ENCODE data around the gene HAND2. TPM values are rescaled to one million over a fixed set of nuclear protein-coding genes. Genes with fewer than 3 reads are reported as not detected.
A peak's percentile ranks its signal among the peaks of the same experiment; 100 is the strongest.

HAND2 gene
- total and polyA plus RNA-seq, 2 of the 13 experiments (the other 11 are each of a cell fraction or from before 2014, with no cell fraction given) = not detected

DNA sequence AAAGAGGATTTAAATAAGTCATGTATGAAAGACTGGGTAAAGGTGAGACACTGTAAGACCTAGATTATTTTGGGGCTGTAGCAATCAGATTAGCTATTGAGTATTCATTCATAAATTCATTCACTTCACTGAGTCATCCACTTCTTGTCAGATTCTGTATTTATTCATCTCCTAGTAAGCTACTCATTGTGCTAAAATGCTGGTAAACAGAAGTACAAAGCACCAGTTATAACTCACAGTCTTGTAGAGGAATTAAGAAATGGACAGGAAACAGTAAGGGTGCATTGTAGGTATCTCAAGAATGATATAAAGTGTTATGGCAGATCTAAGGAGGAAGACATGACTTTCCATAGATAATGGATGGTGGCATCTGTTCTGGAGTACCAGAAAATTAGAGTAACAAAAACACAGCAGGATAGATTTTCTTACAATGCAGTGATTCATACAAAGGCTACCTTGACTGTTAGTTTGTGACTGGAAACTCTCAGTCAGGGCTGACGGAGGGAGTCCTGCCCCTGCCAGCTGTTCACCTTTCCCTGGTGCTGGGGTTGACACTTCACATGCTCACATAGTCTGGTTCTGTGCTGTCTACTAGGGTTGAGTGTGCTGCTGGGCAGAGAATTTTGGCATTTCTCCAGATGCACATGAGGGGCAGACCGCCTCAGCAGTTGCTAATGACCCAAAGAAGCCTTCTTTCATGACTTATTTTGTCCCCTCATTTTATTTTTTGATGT lies 26.5 kb upstream of the HAND2 start (continued):
- TF ChIP-seq, protein P1, sequence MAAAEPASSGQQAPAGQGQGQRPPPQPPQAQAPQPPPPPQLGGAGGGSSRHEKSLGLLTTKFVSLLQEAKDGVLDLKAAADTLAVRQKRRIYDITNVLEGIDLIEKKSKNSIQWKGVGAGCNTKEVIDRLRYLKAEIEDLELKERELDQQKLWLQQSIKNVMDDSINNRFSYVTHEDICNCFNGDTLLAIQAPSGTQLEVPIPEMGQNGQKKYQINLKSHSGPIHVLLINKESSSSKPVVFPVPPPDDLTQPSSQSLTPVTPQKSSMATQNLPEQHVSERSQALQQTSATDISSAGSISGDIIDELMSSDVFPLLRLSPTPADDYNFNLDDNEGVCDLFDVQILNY (CRISPR knock-in tag; conservative IDR thresholded peaks at IDR 0.05) = no peak
- no peak for TF ChIP-seq ZNF746 (CRISPR knock-in tag; IDR thresholded peaks at IDR 0.05)
- TF ChIP-seq CHD2 (IDR thresholded peaks at IDR 0.05; ENCODE audit: low read depth, low read length) = no peak
- TF ChIP-seq ZFAT (CRISPR knock-in tag; conservative IDR thresholded peaks at IDR 0.05) = no peak
- no peak for TF ChIP-seq NFYB (CRISPR knock-in tag; IDR thresholded peaks at IDR 0.05)
- no peak for TF ChIP-seq ZNF326 (CRISPR knock-in tag; IDR thresholded peaks at IDR 0.05; ENCODE audit: borderline replicate concordance)
- no peak for TF ChIP-seq ZNF558 (CRISPR knock-in tag; IDR thresholded peaks at IDR 0.05; ENCODE audit: borderline replicate concordance)
- no peak for TF ChIP-seq RCOR2 (CRISPR knock-in tag; IDR thresholded peaks at IDR 0.05)

DNA sequence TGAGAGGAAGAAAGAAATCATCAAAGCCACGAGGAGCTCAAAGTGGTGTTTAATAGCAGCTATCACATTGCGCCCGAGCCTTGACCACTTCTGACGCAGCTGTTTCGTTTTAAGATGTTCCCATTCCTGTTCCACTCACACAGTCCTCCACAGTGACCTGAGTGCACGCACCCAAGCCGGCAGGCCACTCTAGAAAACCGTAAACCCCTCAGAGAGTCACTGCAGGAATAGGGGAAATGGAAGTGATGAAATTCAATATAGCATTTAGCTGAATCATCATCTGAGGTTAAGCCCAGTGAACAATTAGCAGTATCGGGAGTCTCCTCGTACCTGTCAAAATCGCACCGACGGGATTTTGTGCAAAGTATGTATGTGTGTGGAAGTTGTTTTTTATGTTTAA lies 17.9 kb upstream of the HAND2 start:
- ATAC-seq = no peak
- TF ChIP-seq KDM4B (CRISPR knock-in tag; IDR thresholded peaks at IDR 0.05) (no peak), POLR2AphosphoS5 (IDR thresholded peaks at IDR 0.05; ENCODE audit: low read depth, low read length) (no peak), ZNF839 (CRISPR knock-in tag; IDR thresholded peaks at IDR 0.05; ENCODE audit: borderline replicate concordance) (no peak), FOXP4 (CRISPR knock-in tag; IDR thresholded peaks at IDR 0.05) (no peak), PTBP1 (IDR thresholded peaks at IDR 0.05; ENCODE audit: low read depth, low read length, poor library complexity, severe bottlenecking) (no peak), MAFK (conservative IDR thresholded peaks at IDR 0.05 in 1 of 2, IDR thresholded peaks at IDR 0.05 in 1 of 2; ENCODE audit: low read length in 2 of 2) (peak; percentile 37 to 38; a peak in 2 of 4 replicates), SALL2 (CRISPR knock-in tag; IDR thresholded peaks at IDR 0.05) (no peak)
- TF ChIP-seq, protein P2, sequence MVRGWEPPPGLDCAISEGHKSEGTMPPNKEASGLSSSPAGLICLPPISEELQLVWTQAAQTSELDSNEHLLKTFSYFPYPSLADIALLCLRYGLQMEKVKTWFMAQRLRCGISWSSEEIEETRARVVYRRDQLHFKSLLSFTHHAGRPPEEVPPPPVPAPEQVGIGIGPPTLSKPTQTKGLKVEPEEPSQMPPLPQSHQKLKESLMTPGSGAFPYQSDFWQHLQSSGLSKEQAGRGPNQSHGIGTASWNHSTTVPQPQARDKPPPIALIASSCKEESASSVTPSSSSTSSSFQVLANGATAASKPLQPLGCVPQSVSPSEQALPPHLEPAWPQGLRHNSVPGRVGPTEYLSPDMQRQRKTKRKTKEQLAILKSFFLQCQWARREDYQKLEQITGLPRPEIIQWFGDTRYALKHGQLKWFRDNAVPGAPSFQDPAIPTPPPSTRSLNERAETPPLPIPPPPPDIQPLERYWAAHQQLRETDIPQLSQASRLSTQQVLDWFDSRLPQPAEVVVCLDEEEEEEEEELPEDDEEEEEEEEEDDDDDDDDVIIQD (CRISPR knock-in tag; IDR thresholded peaks at IDR 0.05; ENCODE audit: low read depth) = no peak
- H3K27me3 ChIP-seq (ENCODE audit: control insufficient read depth in 1 of 2, insufficient read depth in 2 of 2, low read length in 2 of 2) = peaks cover 1 to 3% of the 10 kb centered on the region in 2 experiments; a peak in 1 of 5 replicates
- no peak overlapping the region for H3K4me3 ChIP-seq (replicated peaks in 1 of 3; ENCODE audit: insufficient read depth in 1 of 3, low read depth in 2 of 3, low read length in 3 of 3)
- H3K79me2 ChIP-seq (ENCODE audit: insufficient read depth, low read length) = no peaks in the 10 kb centered on the region
- H3K9me3 ChIP-seq (ENCODE audit: low read length) = no peaks in the 10 kb centered on the region
- no peak for DNase-seq (ENCODE audit: low spot score)
- no peak for FAIRE-seq
- no peak overlapping the region for H3K27ac ChIP-seq (ENCODE audit: extremely low read length, insufficient read depth, low read length)
- no peak overlapping the region for H2AFZ ChIP-seq (ENCODE audit: low read length)
- H4K20me1 ChIP-seq (ENCODE audit: insufficient read depth, low read length) = no peaks in the 10 kb centered on the region
- H3K36me3 ChIP-seq (replicated peaks in 1 of 2; ENCODE audit: control insufficient read depth in 1 of 2, insufficient read depth in 2 of 2, low read length in 2 of 2) = no peaks in the 10 kb centered on the region
- no peak overlapping the region for H3K9ac ChIP-seq (ENCODE audit: insufficient read depth, low read depth, low read length)
- POLR2A ChIA-PET = no interaction called here
- in situ Hi-C loops (cut with HindIII; ENCODE audit: extremely low pct_ligation_motif_present, low pct_unique_long_range_greater_than_20kb) = no loop called here
- no TSS peak for BruUV-seq (replicated peaks)
- no peaks in the 10 kb centered on the region for H3K4me1 ChIP-seq (ENCODE audit: insufficient read depth, low read length)
- no peak overlapping the region for H3K4me2 ChIP-seq (ENCODE audit: low read depth, low read length)
- CTCF ChIA-PET (ENCODE audit: low intra/inter-chr PET ratio, low total read pairs) = no interaction called here
- intact Hi-C loops (cut with micrococcal nuclease; ENCODE audit: unreplicated experiment) = no loop called here
- WGBS (ENCODE audit: low lambda C conversion rate) = 17% methylated on average over 13 of the region's 13 CpGs
